Measurements from ENCODE around the gene NAA16.

The NAA16 gene

DNA sequence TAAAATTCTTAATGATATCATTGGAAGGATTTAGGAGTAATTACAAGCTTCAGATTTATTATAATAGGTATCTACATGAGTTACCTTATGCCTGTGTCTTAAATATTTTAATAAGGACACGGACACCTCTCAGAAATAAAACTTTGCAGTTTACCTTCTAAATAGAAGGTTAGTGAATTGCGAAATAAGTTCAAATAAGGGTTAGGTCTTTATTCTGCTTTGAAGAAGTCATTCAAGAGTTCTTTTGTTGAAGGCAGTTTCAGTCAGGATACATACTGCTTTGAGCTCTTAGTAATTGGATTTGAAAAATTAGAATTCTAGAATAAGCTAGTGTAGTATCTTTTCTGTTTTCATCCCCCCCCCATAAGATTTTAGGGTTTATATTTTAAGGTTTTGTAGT, 53.0 kb downstream of the NAA16 start:
- H3K4me1 ChIP-seq (ENCODE audit: low read length), result no peaks in the 10 kb centered on the region
- no peaks in the 10 kb centered on the region for H3F3A ChIP-seq (ENCODE audit: insufficient read depth, low read length)
- H3K9me2 ChIP-seq (replicated peaks; ENCODE audit: insufficient read depth, low read length), result no peaks in the 10 kb centered on the region
- no peaks in the 10 kb centered on the region for H3K79me2 ChIP-seq (ENCODE audit: low read length)
- no peak for DNase-seq
- H3K9ac ChIP-seq (ENCODE audit: low read length), result no peak overlapping the region
- H3K4me3 ChIP-seq (ENCODE audit: low read length), result no peak overlapping the region
- no peak overlapping the region for H2AFZ ChIP-seq (ENCODE audit: low read length)
- TF ChIP-seq, protein P1, sequence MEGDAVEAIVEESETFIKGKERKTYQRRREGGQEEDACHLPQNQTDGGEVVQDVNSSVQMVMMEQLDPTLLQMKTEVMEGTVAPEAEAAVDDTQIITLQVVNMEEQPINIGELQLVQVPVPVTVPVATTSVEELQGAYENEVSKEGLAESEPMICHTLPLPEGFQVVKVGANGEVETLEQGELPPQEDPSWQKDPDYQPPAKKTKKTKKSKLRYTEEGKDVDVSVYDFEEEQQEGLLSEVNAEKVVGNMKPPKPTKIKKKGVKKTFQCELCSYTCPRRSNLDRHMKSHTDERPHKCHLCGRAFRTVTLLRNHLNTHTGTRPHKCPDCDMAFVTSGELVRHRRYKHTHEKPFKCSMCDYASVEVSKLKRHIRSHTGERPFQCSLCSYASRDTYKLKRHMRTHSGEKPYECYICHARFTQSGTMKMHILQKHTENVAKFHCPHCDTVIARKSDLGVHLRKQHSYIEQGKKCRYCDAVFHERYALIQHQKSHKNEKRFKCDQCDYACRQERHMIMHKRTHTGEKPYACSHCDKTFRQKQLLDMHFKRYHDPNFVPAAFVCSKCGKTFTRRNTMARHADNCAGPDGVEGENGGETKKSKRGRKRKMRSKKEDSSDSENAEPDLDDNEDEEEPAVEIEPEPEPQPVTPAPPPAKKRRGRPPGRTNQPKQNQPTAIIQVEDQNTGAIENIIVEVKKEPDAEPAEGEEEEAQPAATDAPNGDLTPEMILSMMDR (IDR thresholded peaks at IDR 0.05; ENCODE audit: low read length), result no peak
- no peak for TF ChIP-seq EZH2 (optimal IDR thresholded peaks at IDR 0.05; ENCODE audit: low read depth, low read length)
- TF ChIP-seq EZH2phosphoT487 (IDR thresholded peaks at IDR 0.05; ENCODE audit: low read length), result no peak
- no peaks in the 10 kb centered on the region for H3K9me3 ChIP-seq (replicated peaks; ENCODE audit: insufficient read depth, low read length)
- H4K20me1 ChIP-seq (ENCODE audit: insufficient read depth, low read length), result no peaks in the 10 kb centered on the region
- H3K36me3 ChIP-seq (replicated peaks; ENCODE audit: insufficient read depth, low read length), result no peaks in the 10 kb centered on the region
- no peak overlapping the region for H3K4me2 ChIP-seq (ENCODE audit: low read depth, low read length)
- H3K27me3 ChIP-seq (replicated peaks; ENCODE audit: insufficient read depth, low read length), result no peaks in the 10 kb centered on the region
- no peak overlapping the region for H3K27ac ChIP-seq (ENCODE audit: low read length)

DNA sequence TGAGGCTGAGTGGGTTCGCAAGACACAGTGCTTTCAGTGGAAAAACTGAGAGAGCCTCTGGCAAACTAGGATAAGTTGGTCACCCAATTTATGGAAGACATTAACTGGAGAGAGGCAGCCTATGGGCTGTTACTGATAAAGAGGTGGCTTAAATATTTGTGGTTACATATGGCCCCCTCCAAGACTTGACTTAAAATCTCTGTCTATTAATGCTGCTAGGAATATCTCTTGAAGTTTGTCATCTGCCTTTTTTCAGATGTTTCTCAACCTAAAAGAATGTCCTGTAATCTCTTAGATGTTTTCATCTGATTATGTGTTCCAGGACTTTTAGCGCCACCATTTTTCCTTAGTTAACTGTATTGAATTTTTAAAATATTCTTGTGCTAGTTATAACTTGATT, 54.6 kb downstream of the NAA16 start:
- H4K20me1 ChIP-seq (ENCODE audit: insufficient read depth, low read length), result no peaks in the 10 kb centered on the region
- H3K4me1 ChIP-seq (ENCODE audit: low read length), result no peaks in the 10 kb centered on the region
- H3K4me3 ChIP-seq (ENCODE audit: low read length), result no peak overlapping the region
- no peak overlapping the region for H2AFZ ChIP-seq (ENCODE audit: low read length)
- H3K4me2 ChIP-seq (ENCODE audit: low read depth, low read length), result no peak overlapping the region
- no peak for DNase-seq
- no peaks in the 10 kb centered on the region for H3K27me3 ChIP-seq (replicated peaks; ENCODE audit: insufficient read depth, low read length)
- no peaks in the 10 kb centered on the region for H3F3A ChIP-seq (ENCODE audit: insufficient read depth, low read length)
- H3K9ac ChIP-seq (ENCODE audit: low read length), result no peak overlapping the region
- H3K9me2 ChIP-seq (replicated peaks; ENCODE audit: insufficient read depth, low read length), result no peaks in the 10 kb centered on the region
- no peaks in the 10 kb centered on the region for H3K79me2 ChIP-seq (ENCODE audit: low read length)
- no peaks in the 10 kb centered on the region for H3K36me3 ChIP-seq (replicated peaks; ENCODE audit: insufficient read depth, low read length)
- TF ChIP-seq, protein P1 (IDR thresholded peaks at IDR 0.05; ENCODE audit: low read length), result no peak
- no peak for TF ChIP-seq EZH2 (optimal IDR thresholded peaks at IDR 0.05; ENCODE audit: low read depth, low read length)
- TF ChIP-seq EZH2phosphoT487 (IDR thresholded peaks at IDR 0.05; ENCODE audit: low read length), result no peak
- H3K9me3 ChIP-seq (replicated peaks; ENCODE audit: insufficient read depth, low read length), result no peaks in the 10 kb centered on the region
- H3K27ac ChIP-seq (ENCODE audit: low read length), result no peak overlapping the region

DNA sequence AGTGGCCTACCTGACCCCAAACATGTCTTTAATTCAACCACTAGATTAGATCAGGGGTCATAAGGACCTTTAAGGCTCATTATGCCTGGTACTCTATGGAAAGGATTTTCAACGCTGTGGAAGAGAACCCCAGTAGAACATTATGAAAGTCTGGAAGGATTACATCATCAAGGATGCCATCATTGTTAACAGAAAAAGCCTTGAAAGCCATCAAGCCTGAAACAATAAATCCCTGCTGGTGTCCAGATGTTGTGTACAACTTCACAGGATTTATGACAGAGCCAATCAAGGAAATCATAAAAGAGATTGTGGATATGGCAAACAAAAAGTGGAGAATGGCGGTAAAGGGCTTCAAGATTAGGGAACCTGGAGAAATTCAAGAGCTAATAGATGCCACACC, 59.7 kb downstream of the NAA16 start:
- TF ChIP-seq, protein P1 (IDR thresholded peaks at IDR 0.05; ENCODE audit: low read length), result no peak
- TF ChIP-seq EZH2phosphoT487 (IDR thresholded peaks at IDR 0.05; ENCODE audit: low read length) (no peak), EZH2 (optimal IDR thresholded peaks at IDR 0.05; ENCODE audit: low read depth, low read length) (no peak)
- H3K79me2 ChIP-seq (ENCODE audit: low read length), result no peaks in the 10 kb centered on the region
- H4K20me1 ChIP-seq (ENCODE audit: insufficient read depth, low read length), result no peaks in the 10 kb centered on the region
- no peaks in the 10 kb centered on the region for H3K9me2 ChIP-seq (replicated peaks; ENCODE audit: insufficient read depth, low read length)
- H3K9ac ChIP-seq (ENCODE audit: low read length), result no peak overlapping the region
- no peaks in the 10 kb centered on the region for H3F3A ChIP-seq (ENCODE audit: insufficient read depth, low read length)
- DNase-seq, result no peak
- H3K27me3 ChIP-seq (replicated peaks; ENCODE audit: insufficient read depth, low read length), result no peaks in the 10 kb centered on the region
- H3K27ac ChIP-seq (ENCODE audit: low read length), result no peak overlapping the region
- H3K4me2 ChIP-seq (ENCODE audit: low read depth, low read length), result no peak overlapping the region
- no peaks in the 10 kb centered on the region for H3K9me3 ChIP-seq (replicated peaks; ENCODE audit: insufficient read depth, low read length)
- no peaks in the 10 kb centered on the region for H3K4me1 ChIP-seq (ENCODE audit: low read length)
- no peak overlapping the region for H2AFZ ChIP-seq (ENCODE audit: low read length)
- H3K4me3 ChIP-seq (ENCODE audit: low read length), result no peak overlapping the region
- H3K36me3 ChIP-seq (replicated peaks; ENCODE audit: insufficient read depth, low read length), result no peaks in the 10 kb centered on the region
